ENCODE measurements around the gene PMM2. TPM values are rescaled to one million over a fixed set of nuclear protein-coding genes. Genes with fewer than 3 reads are reported as not detected.

Gene PMM2
- total and polyA plus RNA-seq, 2 experiments from 2014 or later, result 38.2 to 60.4 TPM

- H3K4me3 ChIP-seq, result peak overlapping the region; percentile 100
- Mint-ChIP-seq H3K9me3 (no peaks in the 10 kb centered on the region; the same call in 2 of the 3 replicates), H3K27ac (peak overlapping the region; percentile 80), H3K36me3 (ENCODE audit: low read depth) (peaks cover 31% of the 10 kb centered on the region), H3K4me1 (peaks cover 54% of the 10 kb centered on the region), H3K4me3 (peak overlapping the region; percentile 89), H3K27me3 (ENCODE audit: insufficient read depth, low read depth, poor library complexity) (peaks cover 40% of the 10 kb centered on the region)
- peak overlapping the region; percentile 90 for H3K27ac ChIP-seq (ENCODE audit: low read depth)
- H3K79me2 ChIP-seq (replicated peaks; ENCODE audit: insufficient read depth), result peaks cover 67% of the 10 kb centered on the region
- H3F3A ChIP-seq (replicated peaks; ENCODE audit: low read depth), result peaks cover 37% of the 10 kb centered on the region
- ATAC-seq, result no peak
- peaks cover 51% of the 10 kb centered on the region for H3K4me1 ChIP-seq (ENCODE audit: insufficient read depth)
- no peak for DNase-seq (ENCODE audit: low spot score)
- H4K20me1 ChIP-seq (replicated peaks; ENCODE audit: insufficient read depth), result peaks cover 49% of the 10 kb centered on the region
- no peaks in the 10 kb centered on the region for H3K9me2 ChIP-seq (ENCODE audit: insufficient read depth)
- peak overlapping the region; percentile 100 for H3K4me2 ChIP-seq
- H3K36me3 ChIP-seq (ENCODE audit: insufficient read depth), result no peaks in the 10 kb centered on the region
- H3K27me3 ChIP-seq (ENCODE audit: insufficient read depth), result no peaks in the 10 kb centered on the region
- H2AFZ ChIP-seq, result no peak overlapping the region
- no peak for TF ChIP-seq ZNF114 (CRISPR knock-in tag; IDR thresholded peaks at IDR 0.05)
- TF ChIP-seq JUNB (IDR thresholded peaks at IDR 0.05; ENCODE audit: unreplicated experiment), result no peak
- TF ChIP-seq CREB1 (CRISPR knock-in tag; IDR thresholded peaks at IDR 0.05; ENCODE audit: low read depth), result no peak
- TF ChIP-seq ETS1 (IDR thresholded peaks at IDR 0.05), result peak; percentile 14; the same call in 1 of the 2 replicates
- no peak for TF ChIP-seq NANOG (IDR thresholded peaks at IDR 0.05; ENCODE audit: borderline replicate concordance)
Measured at GRCh38 chr16:8866884-8867215, 69.2 kb downstream of the PMM2 start.

DNA sequence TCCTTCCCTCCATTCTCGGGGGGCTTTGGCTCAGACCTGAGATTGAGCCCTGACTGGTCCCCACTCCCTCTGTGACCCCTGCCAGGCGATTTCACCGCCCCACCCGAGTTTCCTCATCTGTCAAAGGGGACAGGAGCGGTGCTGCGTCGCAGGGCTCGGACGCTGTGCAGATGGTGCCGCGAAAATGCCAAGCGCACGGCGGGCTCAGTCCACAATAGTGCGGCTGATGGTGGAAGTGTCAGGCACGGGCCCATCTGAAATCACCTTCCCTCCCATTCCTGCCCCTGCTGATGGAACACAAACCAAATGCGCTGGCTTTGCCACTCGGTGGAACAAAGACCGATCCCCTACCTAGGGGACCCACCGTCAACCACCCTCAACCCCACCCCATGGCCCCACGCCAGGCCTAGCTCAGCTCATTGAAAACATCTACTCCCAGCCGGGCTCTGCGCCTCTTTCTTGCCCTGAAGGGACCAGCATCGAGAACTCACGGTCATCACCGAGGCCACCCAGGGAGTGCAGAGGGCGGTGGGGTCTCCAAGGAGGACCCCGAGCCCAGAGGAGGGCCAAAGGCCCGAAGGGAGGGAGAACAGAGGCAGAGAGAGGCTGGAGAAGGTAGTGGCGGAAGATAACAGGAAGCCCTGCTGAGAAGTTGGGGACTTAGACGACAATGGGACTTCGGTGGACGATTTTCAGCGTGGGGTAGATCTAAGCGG is 69.7 kb downstream of the PMM2 start:
- Histone ChIP-seq H3K9me2 (ENCODE audit: insufficient read depth) (no peaks in the 10 kb centered on the region), H3K4me2 (peak overlapping the region; percentile 100), H2AFZ (no peak overlapping the region), H3K27ac (ENCODE audit: low read depth) (peak overlapping the region; percentile 96), H3K4me3 (peak overlapping the region; percentile 100), H3K79me2 (replicated peaks; ENCODE audit: insufficient read depth) (peaks cover 62% of the 10 kb centered on the region), H3K4me1 (ENCODE audit: insufficient read depth) (peaks cover 46% of the 10 kb centered on the region), H3K27me3 (ENCODE audit: insufficient read depth) (no peaks in the 10 kb centered on the region), H3K36me3 (ENCODE audit: insufficient read depth) (no peaks in the 10 kb centered on the region), H4K20me1 (replicated peaks; ENCODE audit: insufficient read depth) (peaks cover 44% of the 10 kb centered on the region), H3F3A (replicated peaks; ENCODE audit: low read depth) (peaks cover 32% of the 10 kb centered on the region)
- peak overlapping the region; percentile 89 for H3K4me3 Mint-ChIP-seq
- H3K36me3 Mint-ChIP-seq (ENCODE audit: low read depth), result peaks cover 27% of the 10 kb centered on the region
- H3K9me3 Mint-ChIP-seq, result no peaks in the 10 kb centered on the region; the same call in 2 of the 3 replicates
- no peak for DNase-seq (ENCODE audit: low spot score)
- peaks cover 50% of the 10 kb centered on the region for H3K4me1 Mint-ChIP-seq
- peaks cover 39% of the 10 kb centered on the region for H3K27me3 Mint-ChIP-seq (ENCODE audit: insufficient read depth, low read depth, poor library complexity)
- H3K27ac Mint-ChIP-seq, result peak overlapping the region; percentile 80
- ATAC-seq, result peak; percentile 0; the same call in 2 of the 3 replicates
- no peak for TF ChIP-seq ZNF331 (CRISPR knock-in tag; IDR thresholded peaks at IDR 0.05; ENCODE audit: low read depth)
- no peak for TF ChIP-seq ZNF462 (CRISPR knock-in tag; IDR thresholded peaks at IDR 0.05)
- 0 out of 2 replicates have a peak, but pooled peaks have one; percentile 0 for TF ChIP-seq ETS1 (IDR thresholded peaks at IDR 0.05)
- no peak for TF ChIP-seq REST (IDR thresholded peaks at IDR 0.05; ENCODE audit: unreplicated experiment)
- TF ChIP-seq JUNB (IDR thresholded peaks at IDR 0.05; ENCODE audit: unreplicated experiment), result no peak
